GM19324 (cell line): Measurements from ENCODE around the gene MLXIP.
"Not testable (repeated sequence)": the region's sequence is repeated elsewhere in the genome, so short reads cannot be mapped to it uniquely, and the experiment has no call there.

Source experiments
- ATAC-seq: cut with Tn5 transposase; IDR thresholded peaks from one replicate; pipeline ENCODE4 v1.9.1; 2021; ENCODE audit warnings: mild to moderate bottlenecking, moderate library complexity; ENCODE audit not compliant: unreplicated experiment, low FRiP score

Gene MLXIP

GRCh38 chr12:122078141-122079032 lies at the start of gene MLXIP:
TSS of gene MLXIP (plus strand) at chr12:122078756. CDS start at chr12:122078854, 98 bp downstream.
- ATAC-seq, result peak; percentile 94

DNA sequence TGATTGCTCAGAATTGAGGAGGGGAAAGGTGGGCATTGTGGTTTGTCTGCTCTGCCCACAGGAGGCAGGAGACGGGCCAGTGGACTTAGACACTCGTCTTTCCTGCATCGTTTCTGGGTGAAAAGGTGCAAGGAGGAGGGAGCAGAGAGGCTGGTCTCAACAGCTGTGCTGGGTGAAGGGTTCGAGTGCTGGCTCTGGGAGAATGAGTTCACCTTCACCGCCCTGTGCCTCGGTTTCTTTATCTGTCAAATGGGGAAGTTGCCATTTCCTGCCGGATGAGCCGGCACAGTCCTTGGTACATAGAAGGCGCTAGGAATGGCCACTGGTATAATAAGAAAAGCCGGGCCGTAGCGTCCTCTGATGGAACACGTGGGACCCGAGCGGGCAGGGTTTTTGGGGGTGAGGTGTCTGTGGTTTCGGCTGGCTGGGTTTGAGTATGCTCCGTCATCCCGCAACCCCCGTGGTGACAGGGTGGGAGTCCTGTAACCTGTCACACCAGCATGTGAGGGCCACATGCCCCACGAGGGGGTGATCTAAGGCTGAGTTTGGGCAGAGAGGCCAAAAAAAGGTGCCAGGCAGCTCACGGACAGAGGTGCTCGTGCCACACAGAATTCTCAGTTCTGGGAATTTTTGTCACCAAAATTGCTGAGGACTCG lies 49.5 kb upstream of the MLXIP start:
- no peak for ATAC-seq

DNA sequence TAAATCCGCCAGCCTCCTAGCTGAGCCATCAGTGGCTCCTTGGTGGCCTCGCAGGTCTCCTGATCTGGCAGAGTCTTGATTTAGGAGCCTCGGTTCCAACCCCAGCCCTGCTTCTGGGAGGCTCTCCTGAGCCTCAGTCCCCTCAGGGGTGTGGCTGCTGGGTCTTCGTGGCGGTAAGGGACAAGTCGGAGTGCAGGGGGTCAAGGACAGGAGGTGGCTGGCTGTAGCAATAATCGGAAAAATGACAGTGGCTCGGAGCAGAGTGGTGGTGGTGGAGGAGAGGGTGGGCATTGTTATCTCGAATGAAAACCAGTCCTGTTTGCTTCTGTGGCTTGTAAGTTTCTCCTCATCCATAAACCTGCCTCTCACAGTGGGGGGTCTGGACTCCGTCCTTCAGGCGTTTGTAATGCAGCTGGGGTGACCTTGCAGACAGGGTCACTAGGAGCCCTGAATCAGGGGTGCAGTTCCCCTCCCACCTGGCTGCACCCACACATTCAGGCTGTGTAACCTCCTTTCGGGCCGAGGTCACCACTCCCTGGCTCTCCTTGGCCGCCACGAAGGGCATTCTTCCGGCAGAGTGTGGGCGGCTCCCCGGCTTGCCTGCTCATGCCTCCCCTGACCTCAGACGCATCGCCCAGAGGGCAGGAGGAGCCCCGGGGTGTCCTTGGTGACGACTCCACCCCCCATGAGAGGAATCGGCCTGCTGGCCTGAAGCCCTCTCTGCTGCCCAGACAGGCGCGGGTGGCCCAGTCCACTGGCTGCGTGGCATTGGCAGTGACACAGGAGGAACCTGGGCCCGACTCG lies 48.7 kb upstream of the MLXIP start:
- no peak for ATAC-seq

- no peak for ATAC-seq
Observed at GRCh38 chr12:122030424-122031035, 48.0 kb upstream of the MLXIP start.

DNA sequence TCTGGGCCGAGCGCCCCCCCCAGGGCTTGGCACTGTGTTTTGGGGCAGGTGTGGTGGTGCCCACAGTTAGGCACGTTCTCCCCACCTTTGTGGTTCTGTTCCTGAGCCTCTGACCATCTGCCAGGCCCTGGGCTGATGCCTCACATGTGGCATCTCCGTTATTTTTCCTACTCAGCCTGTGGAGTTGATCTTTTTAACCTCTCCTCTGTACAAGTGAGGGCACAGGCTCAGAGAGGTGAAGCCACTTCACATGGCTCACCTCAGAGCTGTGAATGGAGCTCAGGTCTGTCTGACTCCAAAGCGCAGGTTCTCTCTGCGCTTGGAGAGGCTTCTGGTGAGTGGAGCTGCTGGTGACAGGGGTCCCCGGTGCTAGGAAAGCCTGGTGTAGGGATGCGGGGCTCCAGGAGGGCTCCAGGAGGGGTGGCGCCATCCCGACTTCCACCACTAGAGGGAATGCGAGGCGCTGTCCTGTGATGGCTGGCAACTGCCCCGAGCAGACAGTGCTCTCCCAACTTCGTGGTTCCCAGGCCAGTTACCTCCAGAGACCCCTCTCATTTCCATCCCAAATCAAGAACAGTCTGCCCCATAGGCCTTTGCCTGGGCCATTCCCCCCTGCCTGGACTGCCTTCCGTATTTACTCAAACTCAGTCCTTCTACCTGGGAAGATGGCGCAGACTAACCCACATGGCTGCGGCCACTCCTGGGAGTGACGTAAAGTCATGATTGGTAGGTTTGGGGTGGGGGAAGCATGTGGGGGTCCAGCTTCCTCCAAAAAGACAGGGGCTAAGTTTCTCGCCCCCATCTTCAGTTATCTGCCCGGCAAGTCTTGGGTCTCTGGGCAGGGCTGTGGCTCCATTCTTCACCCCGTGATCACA lies 47.0 kb upstream of the MLXIP start:
- ATAC-seq, result no peak

GRCh38 chr12:122032580-122032979 lies 46.0 kb upstream of the MLXIP start:
- ATAC-seq, result no peak

DNA sequence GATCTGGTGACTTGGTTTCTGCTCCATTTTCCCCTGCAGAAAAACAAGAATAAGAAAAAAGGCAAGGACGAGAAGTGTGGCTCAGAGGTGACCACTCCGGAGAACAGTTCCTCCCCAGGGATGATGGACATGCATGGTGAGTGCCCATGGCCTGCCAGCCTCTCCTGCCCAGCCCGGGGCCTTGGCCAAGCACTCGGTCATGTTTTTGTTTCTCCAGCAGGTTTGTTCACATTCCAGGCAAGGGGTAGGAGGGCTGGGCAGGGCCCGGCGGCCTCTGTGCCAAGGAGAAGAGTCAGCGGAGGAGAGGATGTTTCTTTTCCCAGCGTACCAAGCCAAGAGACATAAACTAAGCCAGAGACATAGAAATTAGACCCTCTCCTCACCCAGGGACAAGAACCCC lies 43.3 kb upstream of the MLXIP start:
- no peak for ATAC-seq

DNA sequence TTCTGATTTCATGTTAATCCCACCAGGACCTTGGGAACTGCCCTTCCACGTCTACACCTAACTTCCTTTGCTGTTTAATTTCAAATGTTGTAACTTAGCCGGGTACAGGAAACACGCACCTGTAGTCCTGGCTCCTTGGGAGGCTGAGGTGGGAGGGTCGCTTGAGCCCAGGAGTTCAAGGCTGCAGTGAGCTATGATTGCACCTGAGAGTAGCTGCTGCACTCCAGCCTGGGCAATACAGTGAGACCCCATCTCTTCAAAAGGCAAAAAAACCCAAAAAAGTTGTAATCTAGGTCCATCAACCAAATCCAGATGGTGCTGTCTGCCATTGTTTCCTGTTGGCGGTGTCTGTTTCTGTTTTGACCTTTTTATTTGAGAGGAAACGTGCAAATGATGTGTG lies 42.4 kb upstream of the MLXIP start:
- no peak for ATAC-seq

GRCh38 chr12:122040579-122041386 lies 37.8 kb upstream of the MLXIP start:
- no peak for ATAC-seq

DNA sequence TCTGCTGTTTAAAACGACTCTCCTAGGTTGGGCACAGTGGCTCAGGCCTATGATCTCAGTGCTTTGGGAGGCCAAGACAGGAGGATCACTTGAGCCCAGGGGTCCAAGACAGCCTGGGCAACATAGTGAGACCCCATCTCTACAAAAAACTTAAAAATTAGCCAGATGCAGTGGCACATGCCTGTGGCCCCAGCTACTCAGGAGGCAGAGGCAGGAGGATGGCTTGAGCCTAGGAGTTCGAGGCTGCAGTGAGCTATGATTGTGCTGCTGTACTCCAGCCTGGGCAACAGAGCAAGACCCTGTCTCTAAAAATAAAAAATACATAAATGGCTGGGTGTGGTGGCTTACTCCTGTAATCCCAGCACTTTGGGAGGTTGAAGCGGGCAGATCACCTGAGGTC lies 37.1 kb upstream of the MLXIP start:
- ATAC-seq, result not testable (repeated sequence)

- no peak for ATAC-seq
Observed at GRCh38 chr12:122042910-122043309, 35.6 kb upstream of the MLXIP start.

DNA sequence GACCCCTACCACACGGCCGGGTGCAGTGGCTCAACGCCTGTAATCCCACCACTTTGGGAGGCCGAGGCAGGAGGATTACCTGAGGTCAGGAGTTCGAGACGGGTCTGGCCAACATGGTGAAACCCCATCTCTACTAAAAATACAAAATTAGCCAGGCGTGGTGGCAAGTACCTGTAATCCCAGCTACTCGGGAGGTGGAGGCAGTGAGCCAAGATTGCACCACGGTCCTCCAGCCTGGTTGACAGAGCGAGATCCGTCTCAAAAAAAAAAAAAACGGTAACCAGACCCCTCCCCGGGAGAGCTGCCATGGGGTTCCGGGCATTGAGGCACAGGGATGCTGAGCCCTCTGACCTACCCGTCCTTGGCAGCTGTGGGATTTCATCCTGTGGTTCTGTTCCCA lies 35.1 kb upstream of the MLXIP start:
- no peak for ATAC-seq

GRCh38 chr12:122045262-122045661 lies 33.3 kb upstream of the MLXIP start:
- ATAC-seq, result no peak

DNA sequence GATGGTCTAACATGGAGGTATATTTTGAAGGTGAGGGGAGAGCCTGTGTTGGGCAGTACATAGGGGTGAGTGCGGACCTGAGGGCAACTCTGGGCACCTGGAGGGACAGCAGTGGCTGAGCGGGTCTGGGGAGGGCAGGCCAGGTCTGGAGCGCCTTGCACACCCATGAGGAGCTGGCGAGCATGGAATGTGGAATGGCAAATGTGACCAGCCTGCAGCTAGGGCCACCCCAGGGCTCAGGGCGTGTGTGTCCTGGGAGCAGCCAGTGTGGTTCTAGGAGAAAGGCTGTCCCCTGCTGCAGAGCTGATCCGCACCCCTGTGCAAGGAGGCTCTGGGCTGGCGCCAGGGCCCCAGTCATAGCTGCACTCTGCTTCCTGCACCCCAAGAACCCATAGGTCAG lies 32.4 kb upstream of the MLXIP start:
- no peak for ATAC-seq

DNA sequence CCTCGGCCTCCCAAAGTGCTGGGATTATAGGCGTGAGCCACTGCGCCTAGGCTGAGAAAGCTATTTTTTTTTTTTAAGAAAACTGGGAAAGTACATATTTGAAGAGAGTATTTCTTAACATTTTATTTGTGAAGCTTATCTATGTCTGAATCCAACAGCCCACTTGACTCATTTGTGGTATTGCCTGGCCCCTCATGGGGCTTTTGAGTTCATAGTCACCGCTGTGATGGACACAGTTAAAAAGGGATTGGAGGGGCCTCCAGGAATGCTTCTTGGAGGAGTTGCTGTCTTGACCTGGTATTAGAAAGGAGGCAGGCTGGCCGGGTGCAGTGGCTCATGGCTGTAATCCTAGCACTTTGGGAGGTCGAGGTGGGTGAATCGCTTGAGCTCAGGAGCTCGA lies 30.4 kb upstream of the MLXIP start:
- no peak for ATAC-seq

GRCh38 chr12:122049827-122050226 lies 28.7 kb upstream of the MLXIP start:
- ATAC-seq, result no peak

DNA sequence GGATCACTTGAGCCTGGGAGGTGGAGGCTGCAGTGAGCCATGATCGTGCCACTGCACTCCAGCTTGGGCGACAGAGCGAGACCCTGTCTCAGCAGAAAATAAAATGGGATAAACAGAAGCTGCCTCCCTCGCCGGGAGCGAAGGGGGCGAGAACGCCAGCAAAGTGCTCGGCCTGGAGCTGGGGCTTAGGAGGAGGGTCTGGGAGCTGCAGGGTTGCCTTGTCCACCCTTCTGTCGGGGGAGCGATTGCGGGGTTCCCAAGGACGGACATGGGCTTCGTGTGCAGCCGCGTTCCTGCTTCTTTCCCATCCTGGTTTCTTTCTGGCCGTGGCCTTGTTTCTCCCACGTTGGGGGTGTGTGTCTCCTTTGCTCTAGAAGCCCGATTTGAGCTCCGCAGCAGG lies 27.9 kb upstream of the MLXIP start:
- ATAC-seq, result no peak

DNA sequence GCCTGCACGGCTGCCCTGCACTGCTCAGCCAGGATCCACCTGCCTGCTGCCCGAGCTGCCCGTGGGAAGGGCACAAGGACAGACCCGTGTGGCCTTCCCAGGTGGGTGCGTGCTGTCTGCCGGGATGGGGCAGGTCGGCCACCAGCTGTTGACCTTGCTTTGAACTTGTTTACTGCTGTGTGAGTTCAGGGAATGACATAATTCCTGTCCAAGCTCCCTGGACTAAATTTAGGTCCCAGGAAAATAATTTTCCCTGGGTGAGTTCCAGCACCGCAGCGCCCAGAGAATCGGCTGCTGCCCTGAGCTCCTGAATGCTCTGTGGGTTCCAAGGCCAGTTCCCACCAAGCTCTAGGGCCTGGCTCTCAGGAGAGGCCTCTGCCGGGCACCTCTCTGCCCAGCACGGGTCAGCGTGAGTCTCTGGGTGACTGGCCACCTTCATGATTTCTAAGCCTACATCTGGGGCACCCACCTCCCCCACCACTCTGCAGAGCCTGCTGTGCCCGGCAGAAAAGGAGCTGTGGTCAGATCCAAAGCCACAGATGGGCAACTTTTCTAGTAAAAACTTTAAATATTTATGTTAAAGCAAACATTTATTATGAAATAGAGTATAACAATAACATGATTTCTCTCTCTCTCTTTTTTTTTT lies 27.2 kb upstream of the MLXIP start:
- no peak for ATAC-seq
